GM20000 (cell line): ENCODE results near the gene TEX12.

Experiments
- DNase-seq: peaks from one replicate; pipeline ENCODE4 v3.0.0; 2012; ENCODE audit warnings: low spot score
- TF ChIP-seq, protein P1 (sequence below): IDR thresholded peaks from 2 replicates; pipeline ENCODE4 v1.5.1; 2012; ENCODE audit warnings: mild to moderate bottlenecking, control low read depth; ENCODE audit errors: extremely low read depth, missing control alignments

The TEX12 gene

DNA sequence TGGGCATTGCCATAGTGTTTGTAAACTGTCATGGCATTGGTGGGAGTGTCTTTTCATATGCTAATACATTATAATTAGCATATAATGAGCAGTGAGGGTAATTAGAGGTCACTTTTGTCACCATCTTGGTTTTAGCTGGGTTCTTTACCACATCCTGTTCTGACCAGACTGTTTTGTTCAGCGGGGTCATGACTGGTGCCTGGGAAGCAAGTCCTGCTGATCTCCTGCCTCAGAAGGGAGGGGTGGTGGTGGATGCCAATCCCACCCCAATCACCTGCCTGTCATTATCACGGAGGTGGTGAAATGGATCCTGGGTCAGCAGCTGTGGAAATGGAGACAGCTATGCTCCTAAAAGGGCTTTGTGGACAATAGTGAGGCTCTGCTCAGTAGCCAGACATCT lies 34.4 kb upstream of the TEX12 start:
- TF ChIP-seq, protein P1, sequence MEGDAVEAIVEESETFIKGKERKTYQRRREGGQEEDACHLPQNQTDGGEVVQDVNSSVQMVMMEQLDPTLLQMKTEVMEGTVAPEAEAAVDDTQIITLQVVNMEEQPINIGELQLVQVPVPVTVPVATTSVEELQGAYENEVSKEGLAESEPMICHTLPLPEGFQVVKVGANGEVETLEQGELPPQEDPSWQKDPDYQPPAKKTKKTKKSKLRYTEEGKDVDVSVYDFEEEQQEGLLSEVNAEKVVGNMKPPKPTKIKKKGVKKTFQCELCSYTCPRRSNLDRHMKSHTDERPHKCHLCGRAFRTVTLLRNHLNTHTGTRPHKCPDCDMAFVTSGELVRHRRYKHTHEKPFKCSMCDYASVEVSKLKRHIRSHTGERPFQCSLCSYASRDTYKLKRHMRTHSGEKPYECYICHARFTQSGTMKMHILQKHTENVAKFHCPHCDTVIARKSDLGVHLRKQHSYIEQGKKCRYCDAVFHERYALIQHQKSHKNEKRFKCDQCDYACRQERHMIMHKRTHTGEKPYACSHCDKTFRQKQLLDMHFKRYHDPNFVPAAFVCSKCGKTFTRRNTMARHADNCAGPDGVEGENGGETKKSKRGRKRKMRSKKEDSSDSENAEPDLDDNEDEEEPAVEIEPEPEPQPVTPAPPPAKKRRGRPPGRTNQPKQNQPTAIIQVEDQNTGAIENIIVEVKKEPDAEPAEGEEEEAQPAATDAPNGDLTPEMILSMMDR = no peak
- no peak for DNase-seq

DNA sequence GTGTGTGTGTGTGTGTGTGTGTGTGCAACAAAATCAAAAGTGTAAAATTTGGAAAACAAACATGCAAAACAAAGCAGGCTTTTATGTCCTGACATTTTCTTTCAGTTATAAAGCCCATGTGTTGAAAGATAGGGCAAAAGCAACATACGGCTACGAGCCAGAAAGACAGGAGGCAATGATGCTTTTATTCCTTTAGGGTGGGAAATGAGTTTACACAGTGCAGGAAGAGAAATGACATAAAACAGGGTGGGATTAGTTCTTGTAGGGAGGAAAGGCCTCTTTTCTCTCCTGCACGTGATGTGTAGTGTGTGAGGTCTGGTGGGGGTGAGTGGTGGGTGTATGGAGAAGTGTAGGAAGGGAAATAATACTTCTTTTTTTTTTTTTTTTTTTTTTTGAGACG lies 32.7 kb upstream of the TEX12 start:
- TF ChIP-seq, protein P1 = no peak
- DNase-seq = no peak

DNA sequence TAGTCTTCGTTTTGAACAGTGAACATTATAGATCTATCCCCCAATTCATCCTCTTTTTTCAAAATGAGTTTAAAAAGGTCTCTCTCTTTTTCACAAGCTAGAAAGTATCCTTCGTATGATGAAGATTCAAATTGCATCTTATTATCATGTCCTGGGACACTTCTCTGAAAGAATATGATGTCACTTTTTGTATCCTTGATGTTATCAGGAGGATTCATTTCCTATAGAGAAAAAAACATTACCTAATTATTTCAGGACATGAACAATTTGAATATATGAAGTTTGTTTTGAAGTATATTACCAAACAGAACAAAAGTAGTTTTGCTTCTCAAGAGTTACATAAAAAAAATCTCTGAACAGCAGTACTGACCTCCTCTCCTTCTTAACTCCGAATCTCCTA lies 23.6 kb upstream of the TEX12 start:
- TF ChIP-seq, protein P1 = no peak
- DNase-seq = no peak

DNA sequence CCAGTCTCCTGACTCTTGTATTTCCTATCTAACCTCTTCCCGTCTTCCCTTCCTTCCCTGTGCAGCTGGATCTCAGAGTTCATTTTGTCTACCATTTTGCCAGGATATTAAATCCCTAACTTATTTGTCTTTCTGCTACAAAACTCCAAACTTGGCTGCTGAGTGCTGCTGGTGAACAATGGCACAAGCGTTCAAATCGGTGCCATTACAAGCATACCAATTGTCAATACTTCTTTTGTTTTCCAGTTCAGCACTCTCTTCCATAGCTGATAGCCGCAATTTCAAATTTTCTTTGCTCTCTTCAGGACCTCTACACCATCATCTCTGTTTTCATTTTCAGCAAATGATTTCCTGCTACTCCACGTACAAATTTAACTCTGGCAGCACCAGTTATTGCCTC lies 16.7 kb upstream of the TEX12 start:
- TF ChIP-seq, protein P1 = no peak

DNA sequence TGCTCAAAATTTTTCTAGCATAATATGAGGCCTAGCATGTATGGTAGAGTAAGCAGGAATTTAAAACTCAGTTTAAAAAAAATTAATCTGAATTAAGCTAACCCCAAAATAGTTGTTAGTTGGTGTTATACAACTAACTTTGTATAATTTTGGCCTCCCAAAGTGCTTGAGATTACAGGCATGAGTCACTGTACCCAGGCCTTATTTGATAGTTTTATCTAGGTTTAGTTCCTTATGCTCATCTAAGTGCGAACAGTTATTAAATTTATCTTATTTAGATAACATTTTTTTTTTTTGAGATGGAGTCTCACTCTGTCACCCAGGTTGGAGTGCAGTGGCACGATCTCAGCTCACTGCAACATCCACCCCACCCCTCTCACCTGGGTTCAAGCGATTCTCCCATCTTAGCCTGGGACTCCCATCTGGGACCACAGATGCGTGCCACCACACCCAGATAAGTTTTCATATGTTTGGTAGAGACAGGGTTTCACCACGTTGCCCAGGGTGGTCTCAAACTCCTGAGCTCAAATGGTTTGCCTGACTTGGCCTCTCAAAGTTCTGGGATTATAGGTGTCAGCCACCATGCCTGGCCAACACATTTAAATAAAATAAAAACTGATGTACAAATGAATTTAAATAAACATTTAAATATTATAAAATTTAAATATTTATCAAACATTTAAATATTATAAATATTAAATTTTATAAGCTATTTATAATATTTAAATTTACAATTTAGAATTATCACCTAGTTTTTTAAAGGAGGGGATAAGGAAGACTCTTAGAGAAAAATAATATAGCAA lies 10.8 kb upstream of the TEX12 start:
- DNase-seq = no peak
- TF ChIP-seq, protein P1 = no peak

More for the DNA sequence above, 16.7 kb upstream of the TEX12 start:
- no peak for DNase-seq

DNA sequence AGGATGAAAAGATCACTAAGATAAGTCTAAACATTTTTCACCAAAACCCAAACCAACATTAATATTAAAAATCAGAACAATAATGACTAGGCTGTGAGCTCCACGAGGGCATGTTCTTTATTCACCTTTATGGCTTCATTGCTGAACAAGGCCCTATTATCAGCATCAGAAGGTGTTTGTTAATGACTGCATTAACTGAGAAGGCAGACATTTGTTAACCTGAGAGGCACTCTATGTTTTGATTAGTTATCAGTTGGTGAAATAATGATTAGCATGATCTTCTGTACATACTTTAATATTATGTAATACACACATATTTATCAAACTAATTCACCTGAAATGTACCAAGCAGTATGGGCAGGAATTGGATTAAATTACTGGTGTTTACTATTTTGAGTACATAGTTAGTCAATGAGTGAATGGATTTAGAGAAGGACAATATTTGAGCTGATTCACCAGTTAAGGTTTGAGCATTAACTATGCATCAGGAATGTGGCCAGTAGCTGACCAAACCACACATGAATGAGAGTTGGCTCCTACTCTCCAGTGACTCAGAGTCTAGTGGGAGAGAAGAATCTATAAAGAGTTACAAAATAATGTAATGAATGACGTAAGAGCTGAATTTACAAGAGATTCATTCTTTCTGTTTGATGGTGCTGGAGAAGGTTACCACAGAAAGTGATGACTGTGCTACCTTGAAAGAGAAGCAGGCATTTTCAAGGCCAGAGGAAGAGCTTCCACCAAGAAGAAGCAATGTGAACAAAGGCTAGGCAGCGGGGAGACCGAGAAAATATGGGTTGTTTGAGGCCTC lies 10.0 kb upstream of the TEX12 start:
- TF ChIP-seq, protein P1 = no peak
- DNase-seq = no peak
